CD4-positive, alpha-beta T cell (primary cell): Measurements from ENCODE around the gene SEMA7A. TPM values are rescaled to one million over a fixed set of nuclear protein-coding genes. Genes with fewer than 3 reads are reported as not detected.
A peak's percentile ranks its signal among the peaks of the same experiment; 100 is the strongest.
"Not testable (repeated sequence)": the region's sequence is repeated elsewhere in the genome, so short reads cannot be mapped to it uniquely, and the experiment has no call there.

ENCODE experiments used
- ATAC-seq: fragments of 200-7000 bp; cut with Tn5 transposase; one replicate; pipeline ENCODE4 v1.10.0; 2022; ENCODE audit warnings: mild to moderate bottlenecking; ENCODE audit not compliant: poor library complexity
- CTCF ChIA-PET: fragments of 350-600 bp; sonication (Branson Sonifier 250); formaldehyde crosslinking; loops from one replicate; lab custom pipeline; 2021; ENCODE audit warnings: antibody characterized with exemption, inconsistent platforms; lab: Charles Lee
- POLR2A ChIA-PET: fragments of 350-600 bp; sonication (Branson Sonifier 250); formaldehyde crosslinking; loops from one replicate; lab custom pipeline; 2021; ENCODE audit warnings: antibody characterized with exemption, inconsistent platforms; lab: Charles Lee
- DNase-seq, 14 experiments: peaks; one replicate each; pipeline ENCODE4 v3.0.0-alpha.2; 2013 to 2020; ENCODE audit warnings: mixed read lengths in 2 of 14
- H3K27ac ChIP-seq, 2 donors: one replicate each; pipeline versions ENCODE4 v1.5.1 to v1.7.0; 2013; ENCODE audit warnings: low read length in 2 of 2, low read depth in 1 of 2, mild to moderate bottlenecking in 1 of 2
- H3K27me3 ChIP-seq, 2 experiments: 1 replicate in 1 of 2; 2 replicates in 1 of 2; pipeline versions ENCODE4 v1.6.1 to v1.7.0; 2013; ENCODE audit warnings: low read length in 2 of 2, control low read depth in 1 of 2, mild to moderate bottlenecking in 1 of 2, moderate library complexity in 1 of 2; ENCODE audit not compliant: insufficient read depth in 2 of 2, control insufficient read depth in 1 of 2
- H3K36me3 ChIP-seq: one replicate; pipeline ENCODE4 v1.6.1; 2013; ENCODE audit warnings: low read length, control low read depth; ENCODE audit not compliant: insufficient read depth
- H3K4me1 ChIP-seq: one replicate; pipeline ENCODE4 v1.6.1; 2013; ENCODE audit warnings: low read length, control low read depth; ENCODE audit not compliant: insufficient read depth
- H3K4me3 ChIP-seq: one replicate; pipeline ENCODE4 v1.5.1; 2013; ENCODE audit warnings: mild to moderate bottlenecking, low read length, moderate library complexity
- H3K9me3 ChIP-seq, 2 experiments: 1 replicate in 1 of 2; 2 replicates in 1 of 2; pipeline versions ENCODE4 v1.6.1 to v1.7.0; 2013; ENCODE audit warnings: low read length in 2 of 2, mild to moderate bottlenecking in 2 of 2, control low read depth in 1 of 2, moderate library complexity in 1 of 2; ENCODE audit not compliant: control insufficient read depth in 1 of 2, insufficient read depth in 1 of 2
- H3K27ac Mint-ChIP-seq: one replicate; pipeline ENCODE4 v1.8.0; 2020; ENCODE audit warnings: mixed read lengths
- H3K27me3 Mint-ChIP-seq: one replicate; pipeline ENCODE4 v1.8.0; 2021; ENCODE audit warnings: mixed read lengths
- H3K36me3 Mint-ChIP-seq: one replicate; pipeline ENCODE4 v1.8.0; 2021; ENCODE audit warnings: low read depth, mixed read lengths
- H3K4me1 Mint-ChIP-seq: one replicate; pipeline ENCODE4 v1.8.0; 2021; ENCODE audit warnings: low read depth, mixed read lengths
- H3K4me3 Mint-ChIP-seq: one replicate; pipeline ENCODE4 v1.8.0; 2020; ENCODE audit warnings: mild to moderate bottlenecking, mixed read lengths
- H3K9me3 Mint-ChIP-seq: one replicate; pipeline ENCODE4 v1.8.0; 2020; ENCODE audit warnings: mixed read lengths
- CTCF ChIP-seq: fragments of 200-600 bp; IDR thresholded peaks from one replicate; pipeline ENCODE4 v1.8.0; 2022; ENCODE audit warnings: antibody characterized with exemption, mild to moderate bottlenecking
- intact Hi-C, 2 experiments: fragments of 100-400 bp; cut with DNase I in 1 of 2; cut with micrococcal nuclease in 1 of 2; formaldehyde crosslinking; loops; one replicate each; pipeline versions ENCODE4 v1.15.1 to v1.9.0; 2023 to 2025; cut with DNase I, micrococcal nuclease
- total RNA-seq, 174 experiments: library from RNA in 2 of 174; stranded (reverse) in 2 of 174; gene quantifications; one replicate each; pipeline ENCODE4 v1.2.3 and lab custom pipeline; 2021 to 2026

SEMA7A gene
- total RNA-seq, 2 experiments from 2014 or later = 2.3 to 2.7 TPM

- intact Hi-C loops = no loop called here
- ChIA-PET POLR2A (no interaction called here), CTCF (no interaction called here)
- H3K4me1 ChIP-seq = peaks cover 12% of the 10 kb centered on the region
- ATAC-seq = no peak
- peak in 1 of 14 experiments; percentile 32 for DNase-seq
- H3K27me3 ChIP-seq = peaks cover 27 to 33% of the 10 kb centered on the region in 2 experiments
- H3K36me3 Mint-ChIP-seq = no peaks in the 10 kb centered on the region
- H3K4me1 Mint-ChIP-seq = no peaks in the 10 kb centered on the region
- peak overlapping the region; percentile 51 for H3K4me3 Mint-ChIP-seq
- peaks cover 68% of the 10 kb centered on the region for H3K27me3 Mint-ChIP-seq
- H3K36me3 ChIP-seq = no peaks in the 10 kb centered on the region
- peaks cover 0 to 8% of the 10 kb centered on the region in 2 experiments for H3K9me3 ChIP-seq
- H3K27ac ChIP-seq = no peak overlapping the region
- TF ChIP-seq CTCF = no peak
- no peaks in the 10 kb centered on the region for H3K9me3 Mint-ChIP-seq
- H3K4me3 ChIP-seq = peak overlapping the region; percentile 33
- no peak overlapping the region for H3K27ac Mint-ChIP-seq
These were observed 67.9 kb downstream of the SEMA7A start for GRCh38 chr15:74365598-74366445.

GRCh38 chr15:74364936-74365597 is 68.7 kb downstream of the SEMA7A start:
- no peaks in the 10 kb centered on the region for H3K36me3 ChIP-seq
- DNase-seq (peak in 1 of 14 experiments; percentile 7), ATAC-seq (no peak)
- ChIA-PET CTCF (no interaction called here), POLR2A (no interaction called here)
- Mint-ChIP-seq H3K4me1 (no peaks in the 10 kb centered on the region), H3K27me3 (peaks cover 63% of the 10 kb centered on the region), H3K4me3 (peak overlapping the region; percentile 51), H3K27ac (no peak overlapping the region), H3K9me3 (no peaks in the 10 kb centered on the region), H3K36me3 (no peaks in the 10 kb centered on the region)
- H3K9me3 ChIP-seq = peaks cover 0 to 8% of the 10 kb centered on the region in 2 experiments
- H3K27me3 ChIP-seq = peaks cover 27 to 33% of the 10 kb centered on the region in 2 experiments
- no peak for TF ChIP-seq CTCF
- H3K4me1 ChIP-seq = peaks cover 12% of the 10 kb centered on the region
- H3K4me3 ChIP-seq = no peak overlapping the region
- intact Hi-C loops = no loop called here
- no peak overlapping the region for H3K27ac ChIP-seq

DNA sequence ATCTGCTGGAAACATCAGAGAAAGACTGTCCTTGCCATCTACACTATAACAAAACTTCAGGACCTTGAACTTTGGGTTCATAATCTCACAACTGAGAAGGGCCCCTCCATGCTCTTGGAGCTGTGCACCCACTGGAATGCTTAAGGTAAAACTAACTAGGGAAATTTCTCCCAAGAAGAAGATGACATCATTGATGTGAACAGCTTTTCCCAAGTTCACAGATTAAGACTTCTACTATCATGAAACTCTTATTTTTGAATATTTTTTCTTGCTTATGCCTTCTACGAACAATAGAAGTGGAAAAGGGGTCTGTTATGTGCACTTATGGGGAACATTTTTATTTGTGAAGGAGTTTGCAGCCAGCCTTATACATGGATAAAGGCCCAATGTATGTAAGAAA is 71.3 kb downstream of the SEMA7A start:
- Mint-ChIP-seq H3K27me3 (peaks cover 49% of the 10 kb centered on the region), H3K27ac (no peak overlapping the region), H3K4me3 (no peak overlapping the region), H3K9me3 (no peaks in the 10 kb centered on the region), H3K36me3 (no peaks in the 10 kb centered on the region), H3K4me1 (no peaks in the 10 kb centered on the region)
- Histone ChIP-seq H3K4me1 (peaks cover 12% of the 10 kb centered on the region), H3K36me3 (no peaks in the 10 kb centered on the region), H3K9me3 (peaks cover 0 to 8% of the 10 kb centered on the region in 2 experiments), H3K27ac (no peak overlapping the region), H3K27me3 (peaks cover 19 to 28% of the 10 kb centered on the region in 2 experiments), H3K4me3 (no peak overlapping the region)
- intact Hi-C loops = no loop called here
- ChIA-PET POLR2A (no interaction called here), CTCF (no interaction called here)
- no peak for DNase-seq
- ATAC-seq = no peak
- no peak for TF ChIP-seq CTCF

DNA sequence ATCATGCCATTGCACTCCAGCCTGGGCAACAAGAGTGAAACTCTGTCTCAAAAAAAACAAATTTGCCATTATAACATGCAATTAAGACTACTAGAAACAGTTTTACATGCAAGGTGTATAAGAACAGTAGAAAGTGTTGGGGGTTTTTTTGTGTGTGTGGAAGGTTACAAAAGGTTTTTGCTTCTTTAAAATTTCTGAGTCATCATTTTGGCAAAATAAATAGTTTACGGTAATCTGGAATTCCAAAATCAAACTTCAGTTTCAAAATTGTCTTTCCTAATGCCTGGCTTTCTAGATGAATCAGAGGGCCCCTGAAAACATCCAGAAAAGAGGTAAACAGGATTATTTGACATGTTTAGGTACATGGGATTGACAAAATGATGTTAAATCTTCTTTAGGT is 72.9 kb downstream of the SEMA7A start:
- H3K36me3 ChIP-seq, H3K36me3 Mint-ChIP-seq, H3K27ac Mint-ChIP-seq, H3K4me3 ChIP-seq, H3K4me1 Mint-ChIP-seq, H3K4me1 ChIP-seq, POLR2A ChIA-PET, H3K9me3 Mint-ChIP-seq, H3K4me3 Mint-ChIP-seq, H3K9me3 ChIP-seq, H3K27ac ChIP-seq, DNase-seq, intact Hi-C loops, ATAC-seq: not testable (repeated sequence)
- H3K27me3 Mint-ChIP-seq = peaks cover 39% of the 10 kb centered on the region
- peaks cover 8 to 16% of the 10 kb centered on the region in 2 experiments for H3K27me3 ChIP-seq
- CTCF ChIA-PET = interaction anchor here (1.4 kb wide), 1 partner anchor 388 kb away, joined by 3 read pairs; no protein-coding TSS in a partner anchor

DNA sequence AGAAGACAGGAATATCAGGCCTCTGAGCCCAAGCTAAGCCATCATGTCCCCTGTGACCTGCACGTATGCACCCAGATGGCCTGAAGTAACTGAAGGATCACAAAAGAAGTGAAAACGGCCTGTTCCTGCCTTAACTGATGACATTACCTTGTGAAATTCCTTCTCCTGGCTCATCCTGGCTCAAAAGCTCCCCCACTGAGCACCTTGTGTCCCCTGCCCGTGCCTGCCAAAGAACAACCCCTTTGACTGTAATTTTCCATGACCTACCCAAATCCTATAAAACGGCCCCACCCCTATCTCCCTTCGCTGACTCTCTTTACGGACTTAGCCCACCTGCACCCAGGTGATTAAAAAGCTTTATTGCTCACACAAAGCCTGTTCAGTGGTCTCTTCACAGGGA is 74.4 kb downstream of the SEMA7A start:
- H3K27ac Mint-ChIP-seq, ATAC-seq, H3K4me1 Mint-ChIP-seq, H3K9me3 ChIP-seq, H3K27me3 ChIP-seq, H3K4me3 Mint-ChIP-seq, intact Hi-C loops, H3K36me3 Mint-ChIP-seq, H3K9me3 Mint-ChIP-seq, H3K4me3 ChIP-seq, CTCF ChIA-PET, POLR2A ChIA-PET, H3K36me3 ChIP-seq, H3K4me1 ChIP-seq, H3K27ac ChIP-seq: not testable (repeated sequence)
- H3K27me3 Mint-ChIP-seq = peaks cover 42% of the 10 kb centered on the region
- DNase-seq = peak in 1 of 14 experiments; percentile 7
